GM12878 (cell line): ENCODE measurements around the gene TMEM132D. TPM values are rescaled to one million over a fixed set of nuclear protein-coding genes. Genes with fewer than 3 reads are reported as not detected.

Experiments
- ATAC-seq: fragments of 200-7000 bp; cut with Tn5 transposase; 3 replicates; pipeline ENCODE4 v1.9.1; 2020; ENCODE audit warnings: mild to moderate bottlenecking, moderate library complexity
- BruUV-seq: library from RNA; stranded (reverse); fragments of 400-500 nt; replicated peaks from 2 replicates; lab custom pipeline; 2021; lab: Mats Ljungman, UMichigan
- CTCF ChIA-PET: fragments of 300-600 bp; sonication (Branson Sonifier 250); formaldehyde crosslinking; extraction: SDS; loops from one replicate; lab custom pipeline; 2021; ENCODE audit warnings: inconsistent platforms; lab: Yijun Ruan, JAX
- POLR2A ChIA-PET: fragments of 350-600 bp; formaldehyde crosslinking; extraction: SDS; loops from one replicate; lab custom pipeline; 2021; ENCODE audit warnings: inconsistent platforms; lab: Charles Lee
- RAD21 ChIA-PET: fragments of 300-600 bp; sonication (Branson Sonifier 250); formaldehyde crosslinking; loops from one replicate; lab custom pipeline; 2023; ENCODE audit warnings: antibody characterized with exemption; ENCODE audit not compliant: unreplicated experiment; lab: Charles Lee
- SMC1A ChIA-PET: fragments of 300-600 bp; sonication (Branson Sonifier 250); formaldehyde crosslinking; loops from one replicate; lab custom pipeline; 2023; ENCODE audit not compliant: unreplicated experiment, uncharacterized antibody; lab: Charles Lee
- DNase-seq: peaks from one replicate; pipeline ENCODE4 v3.0.0-alpha.2; 2011; ENCODE audit warnings: low read depth, low spot score
- FAIRE-seq: peaks from 3 replicates; lab custom pipeline; 2011; peaks lifted over from hg19 to GRCh38; lab: Jason Lieb, UNC
- H2AFZ ChIP-seq: 2 replicates; pipeline ENCODE4 v1.6.0; 2011; ENCODE audit warnings: low read depth, low read length, control low read depth; ENCODE audit not compliant: control insufficient read depth
- H3K27ac ChIP-seq: 2 replicates; pipeline ENCODE4 v1.5.1; 2011; ENCODE audit warnings: control low read depth; ENCODE audit not compliant: control insufficient read depth, insufficient read depth
- H3K27me3 ChIP-seq, 2 experiments: replicated peaks in 1 of 2; 2 replicates each; pipeline versions ENCODE4 v1.6.0 to v1.6.1; 2011; ENCODE audit warnings: low read length in 1 of 2; ENCODE audit not compliant: control insufficient read depth in 2 of 2, insufficient read depth in 2 of 2
- H3K36me3 ChIP-seq, 2 experiments: 2 replicates each; pipeline ENCODE4 v1.5.1; 2011; ENCODE audit warnings: low read length in 1 of 2; ENCODE audit not compliant: control insufficient read depth in 2 of 2, insufficient read depth in 2 of 2
- H3K4me1 ChIP-seq: 2 replicates; pipeline ENCODE4 v1.6.1; 2011; ENCODE audit warnings: mild to moderate bottlenecking, low read length, moderate library complexity, mixed read lengths; ENCODE audit not compliant: control insufficient read depth, insufficient read depth
- H3K4me2 ChIP-seq: 2 replicates; pipeline ENCODE4 v1.6.0; 2011; ENCODE audit warnings: control low read depth; ENCODE audit not compliant: control insufficient read depth, insufficient read depth
- H3K4me3 ChIP-seq: fragments of 200-600 bp; sonication (generic); 2 replicates; pipeline ENCODE4 v1.5.1; 2016
- H3K79me2 ChIP-seq: 2 replicates; pipeline ENCODE4 v1.6.0; 2011; ENCODE audit warnings: low read length; ENCODE audit not compliant: control insufficient read depth, insufficient read depth
- H3K9ac ChIP-seq: 2 replicates; pipeline ENCODE4 v1.8.0; 2011; ENCODE audit warnings: low read length, control low read depth, mixed read lengths; ENCODE audit not compliant: control insufficient read depth, insufficient read depth
- H3K9me3 ChIP-seq: replicated peaks from 3 replicates; pipeline ENCODE4 v1.5.1; 2011; ENCODE audit warnings: mild to moderate bottlenecking, low read length; ENCODE audit not compliant: control insufficient read depth, insufficient read depth
- H4K20me1 ChIP-seq: 2 replicates; pipeline ENCODE4 v1.6.0; 2011; ENCODE audit not compliant: control insufficient read depth, insufficient read depth
- EGR1 ChIP-seq, 2 experiments: IDR thresholded peaks; 1 replicate in 1 of 2; 2 replicates in 1 of 2; pipeline ENCODE4 v1.6.1; 2011 to 2012; ENCODE audit warnings: low read depth in 2 of 2, low read length in 2 of 2, borderline replicate concordance in 1 of 2, mild to moderate bottlenecking in 1 of 2, moderate library complexity in 1 of 2
- PAX8 ChIP-seq: fragments of 450-650 bp; IDR thresholded peaks from 2 replicates; pipeline ENCODE4 v1.6.1; 2017; ENCODE audit warnings: mild to moderate bottlenecking, moderate library complexity
- SREBF1 ChIP-seq: IDR thresholded peaks from 2 replicates; pipeline ENCODE4 v1.6.1; 2012; ENCODE audit warnings: mild to moderate bottlenecking, low read length
- TARDBP ChIP-seq: IDR thresholded peaks from 2 replicates; pipeline ENCODE4 v1.6.1; 2016; ENCODE audit warnings: borderline replicate concordance
- ZBTB40 ChIP-seq: fragments of 450-650 bp; IDR thresholded peaks from 2 replicates; pipeline ENCODE4 v1.6.1; 2016; ENCODE audit warnings: mild to moderate bottlenecking, moderate library complexity, borderline replicate concordance
- ZNF622 ChIP-seq: fragments of 450-650 bp; IDR thresholded peaks from 2 replicates; pipeline ENCODE4 v1.6.1; 2017; ENCODE audit warnings: mild to moderate bottlenecking, inconsistent platforms
- WGBS: methylation state at CpG from one replicate; pipeline ENCODE4 v1.1.6; 2016; ENCODE audit warnings: low lambda C conversion rate; ENCODE audit not compliant: insufficient replicate concordance, insufficient coverage; ENCODE audit errors: missing lambda C conversion rate; 5-methylcytosine and 5-hydroxymethylcytosine counted together
- in situ Hi-C: fragments of 300-500 bp; cut with MboI; formaldehyde crosslinking; loops from 9 replicates; pipeline ENCODE4 v1.14.3; 2018; ENCODE audit warnings: mixed read lengths
- intact Hi-C: fragments of 100-400 bp; cut with micrococcal nuclease; formaldehyde crosslinking; loops from one replicate; pipeline ENCODE4 v1.14.2; 2022; ENCODE audit not compliant: unreplicated experiment
- polyA plus RNA-seq, 11 experiments: library from polyadenylated mRNA; depleted of rRNA in 4 of 11; unstranded in 6 of 11; stranded (reverse) in 5 of 11; fragments of >200 nt; fragmentation: Nextera tagmentation in 4 of 11; fragmentation: Illumina TruSeq in 1 of 11; extraction: Ambion mirVana in 4 of 11; extraction: Trizol in 1 of 11; gene quantifications; 1 replicate in 1 of 11; 2 replicates in 10 of 11; pipeline versions ENCODE4 v1.2.1 to v1.2.3, GENCODE V29; 2011 to 2016; ENCODE audit warnings: inconsistent platforms in 2 of 11, missing spikeins in 2 of 11, low read depth in 1 of 11
- total RNA-seq, 4 experiments: library from RNA; depleted of rRNA in 3 of 4; stranded (reverse); fragments of >200 nt in 3 of 4; fragmentation: Illumina TruSeq in 1 of 4; extraction: Trizol in 1 of 4; gene quantifications; 2 replicates each; pipeline versions ENCODE4 v1.2.1 to v1.2.3, GENCODE V29; 2013 to 2021
- TF ChIP-seq, protein P1 (sequence below): fragments of 450-650 bp; IDR thresholded peaks from 2 replicates; pipeline ENCODE4 v1.6.1; 2017; ENCODE audit warnings: antibody characterized with exemption, mild to moderate bottlenecking, moderate library complexity
- TF ChIP-seq, protein P2 (sequence below): IDR thresholded peaks from 2 replicates; pipeline ENCODE4 v1.6.1; 2011; ENCODE audit warnings: borderline replicate concordance, low read depth, mild to moderate bottlenecking, moderate library complexity, mixed read lengths, low read length; ENCODE audit not compliant: insufficient read depth; ENCODE audit errors: extremely low read length
- TF ChIP-seq, protein P3 (sequence below): fragments of 450-650 bp; formaldehyde crosslinking; IDR thresholded peaks from 2 replicates; pipeline ENCODE4 v1.4.0; 2022; ENCODE audit warnings: mild to moderate bottlenecking, moderate library complexity

TMEM132D gene
- total and polyA plus RNA-seq, 10 of the 15 experiments (the other 5 are each of a cell fraction or from before 2014, with no cell fraction given) = under 0.01 to 0.12 (median 0.02) TPM; not detected in 3

DNA sequence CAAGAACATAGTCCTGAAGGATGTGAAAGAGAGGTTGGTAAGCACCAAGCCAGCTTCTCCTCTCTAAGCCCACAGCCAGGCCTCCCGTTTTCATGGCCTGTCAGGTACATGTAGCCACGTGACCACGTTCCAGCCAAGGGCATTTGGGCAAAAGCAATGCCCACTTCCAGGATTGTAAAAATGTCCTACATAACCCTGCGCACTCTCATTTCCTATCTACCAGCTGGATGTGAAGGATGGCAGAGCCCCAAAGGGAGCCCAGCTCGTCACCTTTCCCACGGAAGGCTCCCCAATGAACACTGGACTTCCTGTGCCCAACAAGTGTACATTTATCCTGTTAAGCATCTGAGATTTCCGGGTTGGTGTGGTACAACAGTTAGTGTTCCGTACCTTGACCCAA, 231.7 kb downstream of the TMEM132D start:
- ATAC-seq = no peak
- Histone ChIP-seq H3K79me2 (no peaks in the 10 kb centered on the region), H3K36me3 (no peaks in the 10 kb centered on the region), H2AFZ (no peak overlapping the region), H3K27ac (no peak overlapping the region), H3K4me3 (no peak overlapping the region), H3K27me3 (no peaks in the 10 kb centered on the region), H3K4me1 (no peaks in the 10 kb centered on the region), H4K20me1 (no peaks in the 10 kb centered on the region), H3K9me3 (no peaks in the 10 kb centered on the region), H3K4me2 (no peak overlapping the region), H3K9ac (no peak overlapping the region)
- no peak for DNase-seq
- ChIA-PET CTCF (no interaction called here), RAD21 (no interaction called here), POLR2A (interaction anchor here (0.7 kb wide), 1 partner anchor 65 kb away, joined by 3 read pairs; no protein-coding TSS in a partner anchor), SMC1A (no interaction called here)
- 33% methylated on average over 8 of the region's 8 CpGs for WGBS
- TF ChIP-seq EGR1 (IDR thresholded peaks at IDR 0.05; ENCODE audit: borderline replicate concordance in 1 of 2, low read depth in 2 of 2, low read length in 2 of 2) (no peak), ZNF622 (no peak), TARDBP (no peak), SREBF1 (no peak), ZBTB40 (no peak), PAX8 (no peak)
- TF ChIP-seq, protein P1, sequence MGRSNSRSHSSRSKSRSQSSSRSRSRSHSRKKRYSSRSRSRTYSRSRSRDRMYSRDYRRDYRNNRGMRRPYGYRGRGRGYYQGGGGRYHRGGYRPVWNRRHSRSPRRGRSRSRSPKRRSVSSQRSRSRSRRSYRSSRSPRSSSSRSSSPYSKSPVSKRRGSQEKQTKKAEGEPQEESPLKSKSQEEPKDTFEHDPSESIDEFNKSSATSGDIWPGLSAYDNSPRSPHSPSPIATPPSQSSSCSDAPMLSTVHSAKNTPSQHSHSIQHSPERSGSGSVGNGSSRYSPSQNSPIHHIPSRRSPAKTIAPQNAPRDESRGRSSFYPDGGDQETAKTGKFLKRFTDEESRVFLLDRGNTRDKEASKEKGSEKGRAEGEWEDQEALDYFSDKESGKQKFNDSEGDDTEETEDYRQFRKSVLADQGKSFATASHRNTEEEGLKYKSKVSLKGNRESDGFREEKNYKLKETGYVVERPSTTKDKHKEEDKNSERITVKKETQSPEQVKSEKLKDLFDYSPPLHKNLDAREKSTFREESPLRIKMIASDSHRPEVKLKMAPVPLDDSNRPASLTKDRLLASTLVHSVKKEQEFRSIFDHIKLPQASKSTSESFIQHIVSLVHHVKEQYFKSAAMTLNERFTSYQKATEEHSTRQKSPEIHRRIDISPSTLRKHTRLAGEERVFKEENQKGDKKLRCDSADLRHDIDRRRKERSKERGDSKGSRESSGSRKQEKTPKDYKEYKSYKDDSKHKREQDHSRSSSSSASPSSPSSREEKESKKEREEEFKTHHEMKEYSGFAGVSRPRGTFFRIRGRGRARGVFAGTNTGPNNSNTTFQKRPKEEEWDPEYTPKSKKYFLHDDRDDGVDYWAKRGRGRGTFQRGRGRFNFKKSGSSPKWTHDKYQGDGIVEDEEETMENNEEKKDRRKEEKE = no peak
- TF ChIP-seq, protein P2, sequence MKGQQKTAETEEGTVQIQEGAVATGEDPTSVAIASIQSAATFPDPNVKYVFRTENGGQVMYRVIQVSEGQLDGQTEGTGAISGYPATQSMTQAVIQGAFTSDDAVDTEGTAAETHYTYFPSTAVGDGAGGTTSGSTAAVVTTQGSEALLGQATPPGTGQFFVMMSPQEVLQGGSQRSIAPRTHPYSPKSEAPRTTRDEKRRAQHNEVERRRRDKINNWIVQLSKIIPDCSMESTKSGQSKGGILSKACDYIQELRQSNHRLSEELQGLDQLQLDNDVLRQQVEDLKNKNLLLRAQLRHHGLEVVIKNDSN = no peak
- TF ChIP-seq, protein P3, sequence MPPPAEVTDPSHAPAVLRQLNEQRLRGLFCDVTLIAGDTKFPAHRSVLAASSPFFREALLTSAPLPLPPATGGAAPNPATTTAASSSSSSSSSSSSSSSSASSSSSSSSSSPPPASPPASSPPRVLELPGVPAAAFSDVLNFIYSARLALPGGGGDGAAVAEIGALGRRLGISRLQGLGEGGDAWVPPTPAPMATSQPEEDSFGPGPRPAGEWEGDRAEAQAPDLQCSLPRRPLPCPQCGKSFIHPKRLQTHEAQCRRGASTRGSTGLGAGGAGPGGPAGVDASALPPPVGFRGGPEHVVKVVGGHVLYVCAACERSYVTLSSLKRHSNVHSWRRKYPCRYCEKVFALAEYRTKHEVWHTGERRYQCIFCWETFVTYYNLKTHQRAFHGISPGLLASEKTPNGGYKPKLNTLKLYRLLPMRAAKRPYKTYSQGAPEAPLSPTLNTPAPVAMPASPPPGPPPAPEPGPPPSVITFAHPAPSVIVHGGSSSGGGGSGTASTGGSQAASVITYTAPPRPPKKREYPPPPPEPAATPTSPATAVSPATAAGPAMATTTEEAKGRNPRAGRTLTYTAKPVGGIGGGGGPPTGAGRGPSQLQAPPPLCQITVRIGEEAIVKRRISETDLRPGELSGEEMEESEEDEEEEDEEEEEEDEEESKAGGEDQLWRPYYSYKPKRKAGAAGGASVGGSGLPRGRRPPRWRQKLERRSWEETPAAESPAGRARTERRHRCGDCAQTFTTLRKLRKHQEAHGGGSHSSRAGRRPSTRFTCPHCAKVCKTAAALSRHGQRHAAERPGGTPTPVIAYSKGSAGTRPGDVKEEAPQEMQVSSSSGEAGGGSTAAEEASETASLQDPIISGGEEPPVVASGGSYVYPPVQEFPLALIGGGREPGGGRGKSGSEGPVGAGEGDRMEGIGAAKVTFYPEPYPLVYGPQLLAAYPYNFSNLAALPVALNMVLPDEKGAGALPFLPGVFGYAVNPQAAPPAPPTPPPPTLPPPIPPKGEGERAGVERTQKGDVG (CRISPR knock-in tag) = no peak
- BruUV-seq = no TSS peak
- in situ Hi-C loops (no loop called here), intact Hi-C loops (no loop called here)
- FAIRE-seq = no peak
